Omental fat pad (tissue), 4 donors: Measurements from ENCODE around the gene RILP. TPM values are rescaled to one million over a fixed set of nuclear protein-coding genes. Genes with fewer than 3 reads are reported as not detected.

ENCODE experiments used
- ATAC-seq: fragments of 150-250 bp; one replicate; pipeline ENCODE4 v1.9.1; 2016; ENCODE audit warnings: mild to moderate bottlenecking, moderate library complexity; ENCODE audit not compliant: low FRiP score
- DNase-seq: peaks from one replicate; pipeline ENCODE4 v3.0.0-alpha.2; 2019; ENCODE audit warnings: low spot score
- CTCF ChIP-seq, 3 donors: fragments of 450-650 bp; IDR thresholded peaks; one replicate each; pipeline ENCODE4 v1.5.1; 2016 to 2017; ENCODE audit warnings: antibody characterized with exemption in 3 of 3, mild to moderate bottlenecking in 3 of 3, moderate library complexity in 2 of 3
- total RNA-seq, 4 donors: library from RNA; depleted of rRNA; stranded (reverse); fragments of >200 nt; gene quantifications; one replicate each; pipeline ENCODE4 v1.1.0, GENCODE V29; 2016

The RILP gene
- total RNA-seq, 4 donors from 2014 or later = 26.5 to 60.5 (median 35.6) TPM

- no peak for ATAC-seq
- no peak for DNase-seq
- TF ChIP-seq CTCF (IDR thresholded peaks at IDR 0.05) = no peak
These were observed 3.3 kb downstream of the RILP start for GRCh38 chr17:1646199-1646875.

- DNase-seq (no peak), ATAC-seq (no peak)
- no peak for TF ChIP-seq CTCF (IDR thresholded peaks at IDR 0.05)
These were observed 4.2 kb downstream of the RILP start, which contains the start of gene SCARF1 for GRCh38 chr17:1645207-1646171. Gene SCARF1 (minus strand): TSS chr17:1645732. CDS start chr17:1645697, 35 bp downstream.

GRCh38 chr17:1644493-1645206 lies 5.0 kb downstream of the RILP start:
- TF ChIP-seq CTCF (IDR thresholded peaks at IDR 0.05) = no peak
- no peak for DNase-seq
- ATAC-seq = no peak

GRCh38 chr17:1643999-1644492 lies 5.6 kb downstream of the RILP start:
- no peak for TF ChIP-seq CTCF (IDR thresholded peaks at IDR 0.05)
- no peak for DNase-seq
- no peak for ATAC-seq

- TF ChIP-seq CTCF (IDR thresholded peaks at IDR 0.05) = no peak
- no peak for ATAC-seq
- no peak for DNase-seq
These were observed 6.2 kb downstream of the RILP start for GRCh38 chr17:1643293-1643998.

GRCh38 chr17:1641065-1641403 lies 8.6 kb downstream of the RILP start:
- no peak for TF ChIP-seq CTCF (IDR thresholded peaks at IDR 0.05)
- DNase-seq (no peak), ATAC-seq (no peak)
